ENCODE results near the gene CACNA1C.

CACNA1C gene

GRCh38 chr12:2163177-2163941 is 110.6 kb downstream of the CACNA1C start:
- Histone ChIP-seq H3K4me1 (ENCODE audit: insufficient read depth, low read length) (no peaks in the 10 kb centered on the region), H3K9ac (ENCODE audit: low read depth, low read length) (no peak overlapping the region), H3K27me3 (ENCODE audit: insufficient read depth, low read length, poor library complexity) (no peaks in the 10 kb centered on the region), H3K9me3 (ENCODE audit: insufficient read depth, low read length, severe bottlenecking) (peaks cover 11% of the 10 kb centered on the region), H2AFZ (ENCODE audit: low read depth, low read length) (no peak overlapping the region), H3K4me3 (ENCODE audit: low read depth in 1 of 2, low read length in 2 of 2) (no peak overlapping the region), H3K4me2 (ENCODE audit: insufficient read depth, low read length) (no peak overlapping the region), H3K27ac (ENCODE audit: low read length) (no peak overlapping the region), H3K79me2 (ENCODE audit: insufficient read depth, low read length) (no peaks in the 10 kb centered on the region), H4K20me1 (ENCODE audit: insufficient read depth, low read length) (no peaks in the 10 kb centered on the region), H3K36me3 (ENCODE audit: insufficient read depth, low read length) (no peaks in the 10 kb centered on the region)
- ATAC-seq (ENCODE audit: insufficient read depth, low read depth) (no peak), DNase-seq (no peak)
- no peak for TF ChIP-seq EZH2 (IDR thresholded peaks at IDR 0.05; ENCODE audit: borderline replicate concordance, low read depth, low read length, severe bottlenecking)
- TF ChIP-seq CTCF (IDR thresholded peaks at IDR 0.05; ENCODE audit: borderline replicate concordance, extremely low read depth, low read length, poor library complexity, severe bottlenecking) = no peak

- TF ChIP-seq EZH2 (IDR thresholded peaks at IDR 0.05; ENCODE audit: borderline replicate concordance, low read depth, low read length, severe bottlenecking) = no peak
- no peak for TF ChIP-seq CTCF (IDR thresholded peaks at IDR 0.05; ENCODE audit: borderline replicate concordance, extremely low read depth, low read length, poor library complexity, severe bottlenecking)
- no peak overlapping the region for H2AFZ ChIP-seq (ENCODE audit: low read depth, low read length)
- H3K27me3 ChIP-seq (ENCODE audit: insufficient read depth, low read length, poor library complexity) = no peaks in the 10 kb centered on the region
- no peak overlapping the region for H3K9ac ChIP-seq (ENCODE audit: low read depth, low read length)
- H4K20me1 ChIP-seq (ENCODE audit: insufficient read depth, low read length) = no peaks in the 10 kb centered on the region
- ATAC-seq (ENCODE audit: insufficient read depth, low read depth) (no peak), DNase-seq (no peak)
- no peaks in the 10 kb centered on the region for H3K4me1 ChIP-seq (ENCODE audit: insufficient read depth, low read length)
- no peak overlapping the region for H3K4me2 ChIP-seq (ENCODE audit: insufficient read depth, low read length)
- H3K36me3 ChIP-seq (ENCODE audit: insufficient read depth, low read length) = no peaks in the 10 kb centered on the region
- H3K9me3 ChIP-seq (ENCODE audit: insufficient read depth, low read length, severe bottlenecking) = peaks cover 11% of the 10 kb centered on the region
- H3K27ac ChIP-seq (ENCODE audit: low read length) = no peak overlapping the region
- H3K79me2 ChIP-seq (ENCODE audit: insufficient read depth, low read length) = no peaks in the 10 kb centered on the region
- H3K4me3 ChIP-seq (ENCODE audit: low read depth in 1 of 2, low read length in 2 of 2) = no peak overlapping the region
These were observed 112.2 kb downstream of the CACNA1C start for GRCh38 chr12:2165021-2165420.

DNA sequence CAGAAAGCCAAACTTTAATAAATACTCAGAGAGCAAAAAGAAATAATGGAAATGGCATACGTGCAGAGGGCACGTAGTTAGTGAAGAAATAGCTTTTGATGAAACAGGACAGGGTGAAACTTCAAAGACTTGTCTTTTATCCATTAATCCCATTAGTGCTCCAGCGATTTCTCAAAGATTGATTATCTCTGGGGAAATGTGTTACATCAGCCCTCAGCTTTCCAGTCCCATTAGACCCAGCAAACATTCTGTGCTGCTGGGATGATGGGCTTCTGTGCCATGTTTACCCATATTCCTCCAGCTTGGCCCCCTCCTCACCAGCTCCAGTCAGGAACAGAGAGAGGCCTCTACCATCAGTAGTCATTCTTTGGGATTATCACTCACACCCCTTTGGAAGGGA is 113.1 kb downstream of the CACNA1C start:
- Histone ChIP-seq H3K79me2 (ENCODE audit: insufficient read depth, low read length) (no peaks in the 10 kb centered on the region), H3K4me3 (ENCODE audit: low read depth in 1 of 2, low read length in 2 of 2) (no peak overlapping the region), H3K27me3 (ENCODE audit: insufficient read depth, low read length, poor library complexity) (no peaks in the 10 kb centered on the region), H3K36me3 (ENCODE audit: insufficient read depth, low read length) (no peaks in the 10 kb centered on the region), H3K27ac (ENCODE audit: low read length) (no peak overlapping the region), H3K4me1 (ENCODE audit: insufficient read depth, low read length) (no peaks in the 10 kb centered on the region), H3K9ac (ENCODE audit: low read depth, low read length) (no peak overlapping the region), H3K9me3 (ENCODE audit: insufficient read depth, low read length, severe bottlenecking) (peaks cover 11% of the 10 kb centered on the region), H2AFZ (ENCODE audit: low read depth, low read length) (no peak overlapping the region), H3K4me2 (ENCODE audit: insufficient read depth, low read length) (no peak overlapping the region), H4K20me1 (ENCODE audit: insufficient read depth, low read length) (no peaks in the 10 kb centered on the region)
- DNase-seq (no peak), ATAC-seq (ENCODE audit: insufficient read depth, low read depth) (no peak)
- no peak for TF ChIP-seq EZH2 (IDR thresholded peaks at IDR 0.05; ENCODE audit: borderline replicate concordance, low read depth, low read length, severe bottlenecking)
- TF ChIP-seq CTCF (IDR thresholded peaks at IDR 0.05; ENCODE audit: borderline replicate concordance, extremely low read depth, low read length, poor library complexity, severe bottlenecking) = no peak

Data from DND-41 (cell line).